Pancreas (tissue), 10 donors: ENCODE measurements around the gene KRTAP9-9. TPM values are rescaled to one million over a fixed set of nuclear protein-coding genes. Genes with fewer than 3 reads are reported as not detected.
"Not testable (repeated sequence)": the region's sequence is repeated elsewhere in the genome, so short reads cannot be mapped to it uniquely, and the experiment has no call there.

ENCODE experiments used
- ATAC-seq, 4 donors: fragments of 200-7000 bp; cut with Tn5 transposase; one replicate each; pipeline versions ENCODE4 v1.8.0 to v1.9.1; 2020; ENCODE audit warnings: mild to moderate bottlenecking in 4 of 4, moderate library complexity in 4 of 4
- DNase-seq, 6 donors: peaks; one replicate each; pipeline ENCODE4 v3.0.0-alpha.2; 2020
- FAIRE-seq: peaks from 2 replicates; lab custom pipeline; 2012; peaks lifted over from hg19 to GRCh38; lab: Jason Lieb, UNC
- H3K27ac ChIP-seq, 4 donors: fragments of 200-600 bp; sonication (generic); 1 replicate in 3 of 4; 2 replicates in 1 of 4; pipeline versions ENCODE4 v1.5.0 to v1.8.0; 2020
- H3K27me3 ChIP-seq, 4 donors: fragments of 200-600 bp; one replicate each; pipeline ENCODE4 v1.8.0; 2021
- H3K36me3 ChIP-seq, 3 donors: fragments of 200-600 bp; sonication (generic) in 1 of 3; one replicate each; pipeline versions ENCODE4 v1.5.0 to v1.8.0; 2020 to 2021
- H3K4me1 ChIP-seq, 3 donors: fragments of 200-600 bp; one replicate each; pipeline ENCODE4 v1.8.0; 2021
- H3K4me3 ChIP-seq, 4 donors: fragments of 200-600 bp; sonication (generic) in 2 of 4; one replicate each; pipeline versions ENCODE4 v1.5.0 to v1.8.0; 2020 to 2021
- H3K9me3 ChIP-seq, 4 donors: fragments of 200-600 bp; one replicate each; pipeline ENCODE4 v1.8.0; 2021
- WGBS, 2 donors: extraction: QIAGEN DNeasy Blood & Tissue Kit; methylation state at CpG; one replicate each; pipeline ENCODE4 v1.1.7; 2013; 5-methylcytosine and 5-hydroxymethylcytosine counted together
- intact Hi-C, 3 donors: fragments of 100-400 bp; cut with DNase I; formaldehyde crosslinking; loops; one replicate each; pipeline versions ENCODE4 v1.11.1 to v1.14.2; 2022
- polyA plus RNA-seq, 2 donors: library from polyadenylated mRNA; stranded (reverse); fragments of 200-250 nt; gene quantifications; one replicate each; pipeline ENCODE4 v1.2.3, GENCODE V29; 2013
- total RNA-seq, 6 donors: library from RNA; stranded (reverse); fragmentation: NEBNext Ultra II Directional in 4 of 6; extraction: Animal tissue kit (Norgen Biotek cat#: 25700) in 4 of 6; gene quantifications; one replicate each; pipeline versions ENCODE4 v1.2.1 to v1.2.4, GENCODE V29; 2021 to 2023
- TF ChIP-seq, protein P1 (sequence below), 4 donors: fragments of 200-600 bp; sonication (generic) in 3 of 4; IDR thresholded peaks; one replicate each; pipeline versions ENCODE4 v1.5.0 to v1.8.0; 2021; ENCODE audit warnings: antibody characterized with exemption in 4 of 4
- donor health status: healthy with polysubstance abuse.
- donor health status: DM: no; HTN: no; CAD: no; lungs with moderate emphysema.
- donor health status: DM: no; HTN: no; CAD: no.
- donor health status: control.
- donor health status: control.
- donor health status: Bipolar disorder and iron deficiency.
- donor health status: DM: yes; HTN: yes; CAD: no.
- donor health status: DM: no; HTN: no; CAD: no.
- donor health status: DM: no; HTN: no; CAD: no.
- donor health status: DM: yes; HTN: yes; CAD: no.

The KRTAP9-9 gene
- total RNA-seq (not detected), polyA plus RNA-seq (not detected)

DNA sequence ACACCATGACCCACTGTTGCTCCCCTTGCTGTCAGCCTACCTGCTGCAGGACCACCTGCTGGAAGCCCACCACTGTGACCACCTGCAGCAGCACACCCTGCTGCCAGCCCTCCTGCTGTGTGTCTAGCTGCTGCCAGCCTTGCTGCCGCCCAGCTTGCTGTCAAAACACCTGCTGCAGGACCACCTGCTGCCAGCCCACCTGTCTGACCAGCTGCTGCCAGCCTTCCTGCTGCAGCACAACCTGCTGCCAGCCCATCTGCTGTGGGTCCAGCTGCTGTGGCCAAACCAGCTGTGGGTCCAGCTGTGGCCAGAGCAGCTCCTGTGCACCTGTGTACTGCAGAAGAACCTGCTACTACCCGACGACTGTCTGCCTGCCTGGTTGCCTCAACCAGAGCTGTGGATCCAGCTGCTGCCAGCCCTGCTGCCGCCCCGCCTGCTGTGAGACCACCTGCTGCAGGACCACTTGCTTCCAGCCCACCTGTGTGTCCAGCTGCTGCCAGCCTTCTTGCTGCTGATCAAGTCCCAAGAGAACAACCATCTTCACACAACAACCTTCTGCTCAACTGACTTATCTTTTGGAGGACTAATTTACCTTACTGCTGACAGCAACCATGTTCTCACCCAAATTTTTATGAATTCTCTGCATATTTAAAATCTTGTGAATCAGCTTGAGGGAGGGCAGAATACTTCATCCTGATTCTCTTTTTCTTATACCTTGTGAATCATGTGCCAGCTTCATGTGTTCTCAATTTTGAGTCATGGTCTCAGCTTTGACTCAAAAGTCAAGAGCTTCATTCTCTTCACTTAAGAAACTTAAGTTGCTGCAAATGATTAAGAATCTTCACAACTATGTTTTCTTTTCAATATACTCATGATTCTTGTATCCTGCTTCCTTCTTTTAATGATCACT is at the start of gene KRTAP9-9:
KRTAP9-9 (plus strand) TSS at position 4 of the 910 bp plus-strand sequence.
- H3K27me3 ChIP-seq, H3K27ac ChIP-seq, H3K4me3 ChIP-seq, intact Hi-C loops, ATAC-seq, H3K4me1 ChIP-seq, H3K36me3 ChIP-seq, FAIRE-seq, H3K9me3 ChIP-seq: not testable (repeated sequence)
- WGBS, 2 donors = 52 to 53% methylated on average over 5 of the region's 5 CpGs
- peak in 1 of 6 donors; percentile 18 for DNase-seq

DNA sequence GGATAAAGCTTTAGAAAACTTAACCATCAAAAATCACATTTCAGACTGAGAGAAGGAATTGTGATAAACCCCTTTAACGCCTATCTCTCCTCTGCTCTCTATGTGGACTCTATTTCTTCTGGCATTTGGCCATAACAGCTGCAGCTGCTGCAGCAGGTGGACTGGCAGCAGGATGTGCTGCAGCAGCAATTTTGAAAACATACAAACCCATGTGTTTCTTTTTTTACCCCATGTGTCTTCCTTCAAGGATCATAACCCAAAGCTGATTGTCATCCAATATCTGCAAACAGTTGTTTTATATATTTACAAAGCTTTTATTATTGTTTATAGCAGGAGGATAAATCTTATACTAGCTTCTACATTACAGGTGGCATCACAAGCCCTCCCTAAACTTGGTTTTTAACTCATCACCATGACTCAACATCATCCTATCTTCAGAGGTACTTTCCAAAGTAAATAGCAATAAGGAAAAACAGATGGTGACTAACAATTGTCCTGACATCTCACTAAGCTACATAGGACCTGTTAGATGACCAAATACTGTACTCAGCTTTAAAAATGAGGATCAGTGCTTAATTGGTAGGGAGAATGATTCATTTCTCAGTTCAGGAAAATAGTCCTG is 43.2 kb upstream of the KRTAP9-9 start:
- no peak for DNase-seq
- no peak overlapping the region for H3K27ac ChIP-seq
- H3K9me3 ChIP-seq = no peaks in the 10 kb centered on the region
- no peaks in the 10 kb centered on the region for H3K27me3 ChIP-seq
- TF ChIP-seq, protein P1, sequence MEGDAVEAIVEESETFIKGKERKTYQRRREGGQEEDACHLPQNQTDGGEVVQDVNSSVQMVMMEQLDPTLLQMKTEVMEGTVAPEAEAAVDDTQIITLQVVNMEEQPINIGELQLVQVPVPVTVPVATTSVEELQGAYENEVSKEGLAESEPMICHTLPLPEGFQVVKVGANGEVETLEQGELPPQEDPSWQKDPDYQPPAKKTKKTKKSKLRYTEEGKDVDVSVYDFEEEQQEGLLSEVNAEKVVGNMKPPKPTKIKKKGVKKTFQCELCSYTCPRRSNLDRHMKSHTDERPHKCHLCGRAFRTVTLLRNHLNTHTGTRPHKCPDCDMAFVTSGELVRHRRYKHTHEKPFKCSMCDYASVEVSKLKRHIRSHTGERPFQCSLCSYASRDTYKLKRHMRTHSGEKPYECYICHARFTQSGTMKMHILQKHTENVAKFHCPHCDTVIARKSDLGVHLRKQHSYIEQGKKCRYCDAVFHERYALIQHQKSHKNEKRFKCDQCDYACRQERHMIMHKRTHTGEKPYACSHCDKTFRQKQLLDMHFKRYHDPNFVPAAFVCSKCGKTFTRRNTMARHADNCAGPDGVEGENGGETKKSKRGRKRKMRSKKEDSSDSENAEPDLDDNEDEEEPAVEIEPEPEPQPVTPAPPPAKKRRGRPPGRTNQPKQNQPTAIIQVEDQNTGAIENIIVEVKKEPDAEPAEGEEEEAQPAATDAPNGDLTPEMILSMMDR (IDR thresholded peaks at IDR 0.05) = no peak
- no peak for ATAC-seq
- no peaks in the 10 kb centered on the region for H3K36me3 ChIP-seq
- no peaks in the 10 kb centered on the region for H3K4me1 ChIP-seq
- intact Hi-C loops = no loop called here
- no peak overlapping the region for H3K4me3 ChIP-seq
- no peak for FAIRE-seq
- WGBS, 2 donors = 27 to 36% methylated on average over 1 of the region's 1 CpG

DNA sequence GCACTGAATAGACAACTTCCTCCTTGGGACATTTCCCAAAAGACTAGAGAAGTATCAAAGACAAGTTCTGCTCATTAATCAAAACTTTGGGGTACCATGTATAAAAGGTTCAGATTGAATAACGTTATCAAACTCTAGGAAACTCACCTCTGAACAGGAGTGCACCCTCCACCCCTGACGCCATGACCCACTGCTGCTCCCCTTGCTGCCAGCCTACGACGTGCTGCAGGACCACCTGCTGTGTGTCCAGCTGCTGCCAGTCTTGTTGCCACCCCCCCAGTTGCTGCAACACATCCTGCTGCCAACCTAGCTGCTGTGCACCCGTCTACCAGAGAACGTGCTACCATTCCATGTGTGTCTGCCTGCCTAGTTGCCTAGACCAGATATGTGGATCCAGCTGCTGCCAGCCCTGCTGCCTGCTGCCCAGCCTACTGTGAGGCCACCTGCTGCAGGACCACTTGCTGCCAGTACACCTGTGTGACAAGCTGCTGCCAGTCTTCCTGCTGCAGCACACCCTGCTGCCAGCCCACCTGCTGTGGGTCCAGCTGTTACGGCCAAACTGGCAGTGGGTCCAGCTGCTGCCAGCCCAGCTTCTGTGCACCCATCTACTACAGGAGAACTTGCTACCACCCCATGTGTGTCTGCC is 42.5 kb upstream of the KRTAP9-9 start:
- Histone ChIP-seq H3K27ac (no peak overlapping the region), H3K36me3 (no peaks in the 10 kb centered on the region), H3K4me3 (no peak overlapping the region), H3K27me3 (no peaks in the 10 kb centered on the region), H3K4me1 (no peaks in the 10 kb centered on the region), H3K9me3 (no peaks in the 10 kb centered on the region)
- DNase-seq (peak in 1 of 6 donors; percentile 44), ATAC-seq (no peak), FAIRE-seq (no peak)
- 45 to 50% methylated on average over 7 of the region's 7 CpGs for WGBS, 2 donors
- intact Hi-C loops = no loop called here
- TF ChIP-seq, protein P1 (IDR thresholded peaks at IDR 0.05) = no peak

DNA sequence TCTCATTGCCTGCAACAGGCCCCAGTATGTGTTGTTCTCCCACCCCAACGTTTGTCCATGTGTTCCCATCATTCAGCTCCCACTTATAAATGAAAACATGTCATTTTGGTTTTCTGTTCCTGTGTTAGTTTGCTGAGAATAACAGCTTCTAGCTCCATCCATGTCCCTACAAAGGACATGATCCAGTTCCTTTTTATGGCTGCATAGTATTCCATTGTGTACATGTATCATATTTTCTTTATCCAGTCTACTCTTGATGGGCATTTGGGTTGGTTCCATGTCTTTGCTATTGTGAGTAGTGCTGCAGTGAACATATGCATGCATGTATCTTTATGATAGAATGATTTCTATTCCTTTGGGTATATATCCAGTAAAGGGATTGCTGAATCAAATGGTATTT is 39.5 kb upstream of the KRTAP9-9 start:
- Histone ChIP-seq H3K36me3 (no peaks in the 10 kb centered on the region), H3K9me3 (no peaks in the 10 kb centered on the region), H3K27ac (no peak overlapping the region), H3K27me3 (no peaks in the 10 kb centered on the region), H3K4me1 (no peaks in the 10 kb centered on the region), H3K4me3 (no peak overlapping the region)
- WGBS, 2 donors = 39 to 45% methylated on average over 1 of the region's 1 CpG
- no peak for FAIRE-seq
- no peak for DNase-seq
- intact Hi-C loops = no loop called here
- TF ChIP-seq, protein P1 (IDR thresholded peaks at IDR 0.05) = no peak
- no peak for ATAC-seq

DNA sequence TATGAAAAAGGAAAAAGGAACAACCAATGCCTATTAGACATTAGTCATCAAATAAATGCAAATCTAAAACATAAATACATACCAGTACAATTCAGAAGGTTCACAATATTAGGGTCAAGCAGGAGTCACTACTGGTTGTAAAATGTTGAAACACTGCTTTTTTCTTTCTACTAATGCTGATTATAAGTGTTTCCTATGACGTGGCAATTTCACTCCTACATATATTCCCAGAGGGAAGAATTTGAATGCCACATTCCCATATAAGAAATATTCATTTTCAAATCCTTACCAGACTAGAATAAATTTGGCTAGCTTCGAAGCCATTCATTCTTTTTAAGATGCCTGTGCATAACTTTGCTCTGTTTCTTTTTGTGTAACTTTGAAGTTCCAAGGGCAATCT is 31.4 kb upstream of the KRTAP9-9 start:
- intact Hi-C loops = no loop called here
- Histone ChIP-seq H3K9me3 (no peaks in the 10 kb centered on the region), H3K27ac (no peak overlapping the region), H3K36me3 (no peaks in the 10 kb centered on the region), H3K4me1 (no peaks in the 10 kb centered on the region), H3K27me3 (no peaks in the 10 kb centered on the region), H3K4me3 (no peak overlapping the region)
- 53 to 63% methylated on average over 2 of the region's 2 CpGs for WGBS, 2 donors
- ATAC-seq = no peak
- DNase-seq = no peak
- TF ChIP-seq, protein P1 (IDR thresholded peaks at IDR 0.05) = no peak
- no peak for FAIRE-seq
